NCI-H82 (cell line): ENCODE measurements around the gene RELL1.

Experiments used
- DNase-seq: peaks from one replicate; lab custom pipeline; 2025; lab: John Stamatoyannopoulos, UW

Gene RELL1

DNA sequence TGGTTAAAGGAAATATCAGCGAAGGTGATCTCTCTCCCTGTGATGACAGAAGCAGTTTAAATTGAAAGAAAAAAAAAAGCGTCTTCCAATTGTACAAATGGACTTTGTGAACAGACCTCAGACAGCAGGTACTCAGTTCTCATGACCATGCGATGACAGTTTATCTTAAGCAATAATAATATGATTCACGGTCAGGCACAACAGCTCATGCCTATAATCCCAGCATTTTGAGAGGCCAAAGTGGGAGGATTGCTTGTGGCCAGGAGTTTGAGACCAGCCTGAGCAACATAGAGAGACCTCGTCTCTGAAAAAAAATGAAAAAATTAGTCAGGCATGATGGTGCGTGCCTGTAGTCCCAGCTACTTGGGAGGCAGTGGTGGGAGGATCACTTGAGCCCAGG lies 51.0 kb downstream of the RELL1 start:
- DNase-seq: no peak

GRCh38 chr4:37634180-37634579 lies 52.0 kb downstream of the RELL1 start:
- DNase-seq: no peak

DNA sequence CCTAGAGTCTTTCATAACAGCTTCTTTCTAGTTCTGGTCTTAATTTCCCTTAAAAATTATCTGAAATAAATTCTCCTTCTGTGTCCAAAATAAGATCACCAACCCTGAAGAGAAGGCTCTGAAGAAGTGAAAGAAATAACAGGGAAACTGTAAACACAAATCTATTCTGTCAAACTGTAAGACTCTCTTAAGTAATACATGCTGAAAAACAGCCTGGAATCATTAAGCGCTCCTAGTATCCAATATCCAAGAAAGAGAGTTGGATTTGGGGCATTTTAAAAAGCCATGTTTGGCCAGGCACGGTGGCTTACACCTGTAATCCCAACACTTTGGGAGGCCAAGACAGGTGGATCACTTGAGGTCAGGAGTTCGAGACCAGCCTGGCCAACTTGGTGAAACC lies 53.3 kb downstream of the RELL1 start:
- no peak for DNase-seq

- DNase-seq: no peak
These were observed 54.6 kb downstream of the RELL1 start for GRCh38 chr4:37631551-37631950.

GRCh38 chr4:37629713-37630112 lies 56.5 kb downstream of the RELL1 start:
- no peak for DNase-seq

DNA sequence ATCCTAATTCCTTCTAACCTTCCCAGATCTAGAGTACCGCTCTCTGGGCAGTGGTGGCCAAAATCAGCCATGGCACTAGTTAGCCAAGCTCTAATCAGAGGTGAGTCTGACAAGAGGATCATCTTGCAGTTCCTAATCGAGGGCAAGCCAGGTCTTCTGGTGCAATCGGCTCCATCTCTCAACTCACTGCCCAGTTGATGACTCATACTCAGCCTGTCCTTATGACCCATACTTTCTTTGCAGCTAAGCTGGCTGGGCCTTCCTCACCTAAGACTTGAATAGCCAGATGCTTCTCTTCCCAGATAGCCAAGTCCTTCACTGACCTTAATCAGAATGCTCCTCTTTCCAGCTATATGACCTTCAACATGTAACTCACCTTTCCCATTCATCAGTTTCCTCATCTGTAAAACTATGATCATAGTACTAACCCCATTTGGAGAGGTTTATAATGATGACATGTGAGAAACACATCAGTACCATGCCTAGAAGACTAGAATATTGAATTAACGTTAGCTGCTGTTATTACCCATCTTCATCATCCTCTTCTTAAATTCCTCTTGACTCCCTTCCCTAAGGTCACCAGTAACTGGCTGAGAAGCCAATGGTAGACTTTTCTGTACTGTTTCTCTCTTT lies 57.1 kb downstream of the RELL1 start:
- peak; percentile 9 for DNase-seq

DNA sequence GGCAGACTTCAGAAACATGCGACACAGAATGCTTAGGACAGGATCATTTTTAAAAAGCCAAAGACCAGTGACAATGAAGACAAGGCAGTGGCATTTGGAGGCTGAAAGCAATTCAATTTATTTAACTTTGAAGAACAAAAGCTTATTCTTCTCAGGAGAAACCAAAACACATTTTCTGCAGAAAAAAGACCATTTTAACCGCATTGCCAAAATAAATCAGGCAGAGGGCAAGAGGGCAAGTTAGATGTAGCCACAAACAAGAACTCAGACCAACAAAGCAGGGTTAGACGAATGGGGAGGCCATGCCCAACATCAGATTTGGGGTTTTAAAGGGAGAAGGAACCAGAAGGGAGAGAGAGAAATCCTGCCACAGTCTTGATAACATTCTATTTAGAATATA lies 58.9 kb downstream of the RELL1 start:
- DNase-seq: no peak

GRCh38 chr4:37625499-37625898 lies 60.7 kb downstream of the RELL1 start:
- DNase-seq: no peak

DNA sequence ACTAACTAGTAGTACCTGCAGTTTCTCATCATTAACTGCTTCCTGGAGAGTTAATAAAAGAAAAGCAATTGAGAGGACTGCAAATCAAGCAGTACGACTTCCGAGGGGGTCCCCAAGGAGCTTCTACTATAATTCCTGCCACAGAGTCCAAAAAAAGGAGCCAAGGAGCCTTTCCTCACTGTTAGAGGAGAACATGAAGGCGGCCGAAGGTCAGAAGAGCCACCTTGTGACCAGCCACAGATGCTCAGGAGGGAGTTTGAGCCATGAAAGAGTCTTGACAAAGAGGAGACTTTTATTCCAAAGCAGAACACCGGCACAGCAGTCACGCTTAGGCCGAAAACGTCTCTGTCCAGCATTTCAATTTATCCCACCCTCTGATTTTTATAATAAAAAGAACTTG lies 62.2 kb downstream of the RELL1 start:
- DNase-seq: no peak

GRCh38 chr4:37623125-37623524 lies 63.1 kb downstream of the RELL1 start:
- DNase-seq: no peak

GRCh38 chr4:37620176-37620575 lies 66.0 kb downstream of the RELL1 start:
- DNase-seq: no peak

DNA sequence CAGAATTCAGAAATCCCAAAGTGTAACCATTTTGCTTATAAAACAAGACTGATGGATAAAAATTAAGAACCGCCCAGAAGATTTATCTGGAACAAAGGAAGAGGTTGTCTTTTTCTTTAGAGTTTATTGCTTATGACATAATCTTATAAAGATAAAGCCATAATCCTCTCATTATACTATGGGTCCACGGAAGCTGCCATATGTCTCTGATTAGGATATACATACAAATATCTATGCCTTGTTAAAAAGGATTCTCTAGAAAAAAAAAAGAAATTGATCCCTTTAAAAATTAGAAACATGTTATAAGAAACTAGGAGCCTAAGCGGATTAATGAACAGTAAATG lies 70.5 kb downstream of the RELL1 start:
- peak; percentile 84 for DNase-seq

DNA sequence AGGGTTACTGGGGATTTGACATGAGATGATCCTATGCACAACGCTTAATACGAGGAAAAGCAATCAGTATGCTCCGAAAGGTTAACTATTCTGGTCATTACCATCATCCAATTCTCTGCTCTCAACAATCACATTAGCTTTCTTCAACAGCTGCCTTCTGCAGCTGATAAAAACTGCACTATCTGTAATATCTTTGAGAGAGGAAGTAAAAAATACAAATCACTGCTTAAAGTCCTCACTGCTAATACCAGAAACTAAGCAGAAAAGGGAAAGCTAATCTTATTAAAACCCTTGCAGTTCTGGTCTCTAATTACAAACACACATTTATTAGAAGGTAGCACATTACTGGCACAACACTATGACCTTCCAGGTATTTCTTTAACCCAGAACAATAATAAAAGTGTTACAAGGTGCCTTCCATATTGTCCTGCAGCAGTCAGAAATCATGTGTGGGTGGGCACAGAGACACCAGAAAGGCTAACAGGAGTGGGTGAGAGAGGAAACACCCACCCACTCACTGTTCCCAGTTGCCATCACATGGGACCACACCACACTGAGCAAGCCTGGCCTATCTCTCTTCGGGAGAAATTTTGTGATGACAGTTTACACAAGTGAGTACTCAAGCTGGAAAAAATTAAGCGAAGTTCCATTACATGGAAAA lies 71.0 kb downstream of the RELL1 start:
- DNase-seq: peak; percentile 88

GRCh38 chr4:37612811-37613210 lies 73.4 kb downstream of the RELL1 start:
- DNase-seq: peak; percentile 87

- DNase-seq: no peak
These were observed 76.5 kb downstream of the RELL1 start for GRCh38 chr4:37609626-37610025.

GRCh38 chr4:37607018-37607417 lies 79.2 kb downstream of the RELL1 start:
- no peak for DNase-seq

DNA sequence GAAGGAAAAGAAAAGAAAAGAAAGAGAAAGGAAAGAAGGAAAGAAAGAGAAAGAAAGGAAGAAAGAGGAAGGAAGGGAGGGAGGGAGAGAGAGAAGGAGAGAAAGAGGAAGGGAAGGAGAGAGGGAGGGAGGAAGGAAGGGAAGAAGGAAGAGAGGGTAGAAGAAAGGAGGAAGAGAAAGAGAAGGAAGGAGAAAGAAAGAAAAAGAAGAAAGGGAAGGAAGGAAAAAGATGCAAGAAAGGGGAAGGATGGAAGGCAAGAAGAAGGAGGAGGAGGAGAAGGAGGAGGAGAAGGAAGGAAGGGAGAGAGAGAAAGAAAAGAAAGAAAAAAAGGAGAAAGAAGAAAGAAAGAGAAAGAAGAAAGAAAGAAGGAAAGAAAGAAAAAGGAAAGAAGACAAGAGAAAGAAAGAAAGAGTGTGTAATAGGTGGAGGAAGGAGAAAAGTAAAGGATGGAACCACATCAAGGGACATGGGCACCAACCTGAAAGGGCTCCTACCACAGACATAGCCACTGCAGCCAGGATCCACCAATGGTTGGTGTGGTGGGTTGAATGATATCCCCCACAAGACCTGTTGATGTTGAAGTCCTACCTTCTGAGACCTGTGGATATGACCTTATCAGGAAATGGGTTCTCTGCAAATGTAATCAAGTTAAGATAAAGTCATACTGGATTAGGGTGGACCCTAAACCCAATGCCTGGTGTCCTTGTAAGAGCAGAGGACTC lies 80.2 kb downstream of the RELL1 start:
- DNase-seq: no peak

GRCh38 chr4:37604461-37604860 lies 81.7 kb downstream of the RELL1 start:
- DNase-seq: no peak

DNA sequence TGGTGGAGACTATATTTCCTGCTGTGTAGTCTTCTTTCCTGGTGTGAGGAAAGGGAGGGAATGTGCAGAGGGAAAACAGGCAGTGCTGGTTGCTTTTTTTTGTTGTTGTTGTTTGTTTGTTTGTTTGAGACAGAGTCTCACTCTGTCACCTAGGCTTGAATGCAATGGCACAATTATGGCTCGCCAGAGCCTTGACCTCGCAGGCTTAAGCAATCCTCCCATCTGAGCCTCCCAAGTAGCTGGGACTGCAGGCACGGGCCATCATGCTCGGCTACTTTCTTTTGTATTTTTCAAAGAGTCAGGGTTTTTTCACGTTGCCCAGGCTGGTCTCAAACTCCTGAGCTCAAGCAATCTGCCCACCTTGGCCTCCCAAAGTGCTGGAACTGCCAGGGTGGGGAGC lies 82.5 kb downstream of the RELL1 start:
- no peak for DNase-seq

GRCh38 chr4:37603070-37603468 lies 83.1 kb downstream of the RELL1 start:
- peak; percentile 71 for DNase-seq

GRCh38 chr4:37602454-37603069 lies 83.6 kb downstream of the RELL1 start:
- DNase-seq: no peak

DNA sequence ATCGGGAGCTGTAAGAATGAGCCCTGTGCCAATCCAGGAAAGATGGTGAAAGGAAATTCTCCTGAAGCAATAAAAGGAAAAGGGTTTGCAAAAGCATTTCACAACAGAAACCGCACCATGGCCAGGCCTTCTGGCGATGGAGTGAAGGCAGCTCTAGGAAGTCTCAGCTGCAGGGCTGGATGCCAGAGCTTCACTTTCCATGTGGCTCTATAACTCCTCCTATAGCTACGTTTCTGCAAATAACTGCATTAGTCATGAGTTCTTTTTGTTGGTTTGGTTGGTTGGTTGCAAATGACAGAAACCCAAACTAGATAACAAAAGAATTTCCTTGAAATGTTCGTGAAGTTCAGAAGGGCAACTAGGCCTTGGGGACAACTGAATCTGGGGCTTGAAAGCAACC lies 84.6 kb downstream of the RELL1 start:
- DNase-seq: no peak
